Right forelimb (tissue), 1 donor: ENCODE data around the gene HELZ.
"Not testable (repeated sequence)": the region's sequence is repeated elsewhere in the genome, so short reads cannot be mapped to it uniquely, and the experiment has no call there.

Experiments used
- DNase-seq: peaks from one replicate; pipeline ENCODE4 v3.0.0-alpha.2; 2018

HELZ gene

DNA sequence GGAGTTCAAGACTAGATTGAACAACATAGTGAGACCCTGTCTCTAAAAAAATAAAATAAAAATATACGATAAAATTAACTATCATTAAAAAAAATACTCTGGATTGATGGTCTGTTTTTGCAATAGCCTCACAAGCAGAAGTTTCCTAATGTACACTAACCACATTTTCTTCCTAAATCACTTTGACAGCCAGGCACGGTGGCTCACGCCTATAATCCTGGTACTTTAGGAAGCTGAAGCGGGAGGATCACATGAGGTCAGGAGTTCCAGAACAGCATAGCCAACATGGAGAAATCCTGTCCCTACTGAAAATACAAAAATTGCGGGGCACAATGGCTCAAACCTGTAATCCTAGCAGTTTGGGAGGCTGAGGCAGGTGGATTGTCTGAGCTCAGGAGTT is 64.7 kb downstream of the HELZ start:
- no peak for DNase-seq

- no peak for DNase-seq
Observed at GRCh38 chr17:67178555-67178954, 66.4 kb downstream of the HELZ start.

DNA sequence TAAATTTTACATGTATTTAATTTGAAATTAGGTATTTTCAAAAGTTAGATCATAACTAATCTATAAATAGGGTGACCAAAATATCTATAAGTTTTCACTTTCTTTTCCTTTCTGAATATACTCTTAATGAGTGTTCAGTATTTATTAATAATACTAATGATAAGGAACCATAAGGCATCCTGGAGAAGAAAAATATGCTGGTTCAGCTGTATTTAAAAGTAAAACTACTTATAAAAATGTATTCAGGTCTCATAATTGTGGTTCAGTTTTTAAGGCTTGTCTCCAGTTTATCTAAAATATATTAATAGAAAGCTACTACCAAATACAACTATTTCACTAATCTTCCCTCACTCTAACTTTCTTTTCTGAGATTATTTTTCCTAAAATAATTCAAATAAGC is 67.3 kb downstream of the HELZ start:
- DNase-seq, result no peak

DNA sequence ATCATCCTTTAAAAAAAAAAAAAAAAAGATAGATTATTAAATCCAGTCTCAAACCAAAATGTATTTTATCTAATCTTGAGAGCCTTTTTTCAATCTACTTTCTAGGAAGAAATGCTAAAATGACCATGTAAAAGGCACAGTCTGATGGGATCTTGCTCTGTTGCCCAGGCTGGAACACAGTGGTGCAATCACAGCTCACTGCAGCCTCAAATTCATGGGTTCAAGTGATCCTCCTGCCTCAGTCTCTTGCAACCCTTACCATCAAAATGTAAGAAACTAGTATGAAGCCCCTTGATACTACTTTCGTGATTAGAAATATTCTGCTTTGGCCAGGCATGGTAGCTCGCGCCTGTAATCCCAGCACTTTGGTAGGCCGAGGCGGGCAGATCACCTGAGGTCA is 70.8 kb downstream of the HELZ start:
- DNase-seq, result no peak

DNA sequence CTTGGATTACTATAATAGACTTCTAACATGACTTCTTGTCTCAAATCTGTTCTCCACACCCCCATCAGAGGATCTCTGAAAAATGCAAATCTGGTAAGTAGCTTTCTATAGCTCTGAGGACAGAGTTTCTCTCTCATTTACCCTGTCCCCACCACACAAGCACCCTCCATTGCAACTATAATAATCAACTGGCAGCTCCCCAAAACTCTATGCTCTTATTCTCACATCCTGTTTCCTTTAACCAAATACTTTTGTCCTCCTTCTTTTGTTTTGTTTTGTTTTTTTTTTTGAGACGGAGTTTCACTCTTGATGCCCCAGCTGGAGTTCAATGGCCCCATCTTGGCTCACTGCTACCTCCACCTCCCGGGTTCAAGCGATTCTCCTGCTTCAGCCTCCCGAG is 73.4 kb downstream of the HELZ start:
- no peak for DNase-seq

DNA sequence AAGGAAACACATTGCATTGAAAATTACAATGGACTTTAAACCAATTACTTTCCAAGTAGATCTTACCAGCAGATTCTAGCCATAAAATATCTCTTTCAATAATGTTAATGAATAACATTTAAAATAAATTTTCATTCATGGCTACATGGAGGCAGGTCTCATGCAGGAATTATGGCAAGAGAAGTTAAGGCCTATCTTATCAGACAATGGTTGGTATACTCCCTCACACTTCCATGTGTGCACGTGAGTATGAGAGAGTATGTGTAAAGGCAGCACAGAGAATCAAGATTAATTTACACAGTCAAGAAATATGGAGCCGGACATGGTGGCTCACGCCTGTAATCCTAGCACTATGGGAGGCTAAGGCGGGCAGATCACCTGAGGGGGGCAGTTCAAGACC is 76.5 kb downstream of the HELZ start:
- no peak for DNase-seq

- no peak for DNase-seq
Observed at GRCh38 chr17:67165201-67165600, 79.8 kb downstream of the HELZ start.

DNA sequence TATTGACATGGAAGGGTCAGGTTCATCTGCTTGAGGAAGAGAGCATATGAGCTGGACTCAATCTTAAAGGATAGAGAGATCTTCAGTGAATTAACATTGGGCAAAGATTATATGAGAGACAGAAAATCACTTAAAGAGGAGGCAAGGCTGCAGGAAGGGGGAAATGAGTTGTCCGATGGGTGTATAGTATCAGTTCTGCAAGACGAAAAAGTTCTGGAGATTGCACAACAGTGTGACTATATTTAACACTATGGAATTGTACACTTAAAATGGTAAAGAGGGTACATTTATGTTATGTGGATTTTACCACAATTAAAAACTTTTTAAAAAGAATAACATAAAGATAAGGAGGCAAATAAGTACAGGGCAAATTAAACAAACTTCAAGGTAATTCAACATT is 80.7 kb downstream of the HELZ start:
- DNase-seq, result no peak

GRCh38 chr17:67162771-67163170 is 82.2 kb downstream of the HELZ start:
- no peak for DNase-seq

DNA sequence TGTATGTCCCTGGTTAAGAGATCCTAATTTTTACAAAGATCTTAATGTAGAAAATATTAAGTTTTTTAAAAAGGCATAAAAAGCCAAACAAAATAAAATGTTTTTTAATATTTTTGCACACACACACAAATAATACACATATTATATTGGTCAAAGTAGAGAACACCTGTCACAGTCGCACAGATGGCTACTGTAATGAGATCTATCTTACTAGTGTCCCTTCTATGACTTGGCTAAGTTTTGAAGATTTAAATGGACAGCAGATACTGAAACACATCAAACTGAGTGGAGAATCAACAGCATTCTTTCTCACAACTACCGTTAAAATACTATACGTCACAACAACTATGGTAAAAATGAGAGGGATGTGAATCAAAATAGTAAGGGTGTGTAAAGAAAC is 83.4 kb downstream of the HELZ start:
- no peak for DNase-seq

DNA sequence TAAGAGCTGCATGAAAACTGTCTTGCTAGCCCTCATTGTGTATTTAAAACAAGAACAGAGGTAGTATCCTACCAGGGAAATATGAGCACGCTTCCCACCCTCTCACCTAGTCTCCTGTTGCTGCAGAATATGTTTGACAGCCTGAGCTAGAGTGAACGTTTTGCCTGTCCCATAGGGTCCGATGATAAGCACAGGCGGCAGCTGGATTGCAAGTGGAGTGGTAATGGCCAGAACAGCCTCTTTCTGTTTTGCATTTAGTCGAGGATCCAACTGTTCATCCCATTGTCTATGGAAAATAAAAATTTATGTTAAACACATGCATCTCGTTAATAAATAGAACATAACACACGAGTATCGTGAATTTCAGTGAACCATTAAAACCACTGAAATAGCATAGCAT is 84.2 kb downstream of the HELZ start:
- DNase-seq, result no peak

DNA sequence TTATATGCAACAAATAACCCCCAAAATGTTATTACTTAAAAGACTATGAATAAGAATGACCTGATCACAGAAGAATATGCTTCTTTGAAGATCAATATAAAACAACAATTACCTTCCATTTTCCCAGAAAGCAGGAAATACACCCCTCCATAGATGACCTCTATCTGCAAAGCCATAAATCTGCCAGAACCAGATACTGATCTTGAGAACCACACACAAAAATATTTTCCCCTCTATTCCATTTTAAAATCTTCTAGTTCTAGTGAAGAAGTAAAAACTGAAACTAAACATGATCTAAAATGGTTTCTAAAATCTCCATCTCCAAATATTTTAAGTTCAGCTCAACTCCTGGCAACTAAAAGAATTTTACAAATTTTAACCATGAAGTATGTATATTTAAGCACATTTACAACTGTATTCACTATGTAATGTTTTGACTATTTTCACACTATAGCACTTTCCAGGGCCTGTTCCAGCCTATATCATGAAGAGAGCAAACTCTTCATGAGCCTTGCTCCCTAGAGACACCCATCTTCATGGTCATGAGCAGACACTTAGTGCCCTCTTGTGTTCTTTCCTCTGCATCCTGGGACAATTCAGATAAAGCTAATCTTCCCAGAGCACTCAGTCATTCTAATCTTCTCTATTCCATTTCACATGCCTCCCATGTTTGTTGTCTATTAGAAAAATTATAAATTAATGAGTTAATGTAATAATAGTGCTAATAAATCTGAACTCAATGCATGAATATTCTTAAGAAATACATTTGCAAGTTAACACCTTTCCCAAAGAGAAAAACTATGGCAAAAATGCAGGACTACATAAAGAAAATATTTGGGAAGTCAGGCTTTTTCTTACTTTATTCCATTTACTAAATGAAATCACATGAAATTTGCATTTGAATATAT is 87.0 kb downstream of the HELZ start:
- no peak for DNase-seq

DNA sequence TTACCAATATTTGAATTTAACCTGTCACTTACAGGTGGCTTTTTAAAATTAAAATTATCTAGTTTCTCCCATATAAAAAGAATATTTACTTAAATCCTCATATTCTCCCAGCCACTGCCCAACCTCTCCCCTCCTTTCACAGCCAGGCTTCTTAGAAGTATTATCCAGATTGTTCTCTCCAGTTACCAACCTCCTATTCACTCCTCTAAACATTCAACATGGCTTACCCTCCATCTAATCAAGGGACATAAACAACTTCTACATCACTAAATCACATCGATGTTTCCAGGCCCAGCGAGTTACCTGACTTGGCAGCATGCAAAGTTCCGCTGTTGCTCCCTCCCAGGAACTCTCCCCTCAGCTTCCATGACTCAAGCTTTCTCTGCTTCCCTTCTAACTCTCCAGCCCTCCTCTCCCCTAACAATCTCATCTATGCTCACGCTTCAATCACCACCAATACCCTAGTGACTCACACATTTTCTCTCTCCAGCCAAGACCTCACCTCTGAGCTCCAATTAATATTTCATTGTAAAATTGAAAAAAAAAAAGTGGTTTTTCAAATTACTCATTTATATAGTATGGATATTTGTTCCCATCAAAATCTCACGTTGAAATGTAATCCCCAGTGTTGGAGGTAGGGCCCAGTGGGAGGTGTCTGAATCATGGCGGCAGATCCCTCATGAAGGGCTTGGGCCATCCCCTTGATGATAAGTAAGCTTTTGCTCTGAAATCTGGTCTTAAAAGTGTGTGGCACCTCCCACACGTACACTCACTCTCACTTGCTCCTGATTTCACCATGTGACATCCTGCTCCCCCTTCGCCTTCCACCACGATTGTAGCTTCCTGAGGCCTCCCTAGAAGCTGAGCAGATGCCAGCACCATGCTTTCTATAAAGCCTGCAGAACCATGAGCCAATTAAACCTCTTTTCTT is 88.5 kb downstream of the HELZ start:
- DNase-seq, result no peak

DNA sequence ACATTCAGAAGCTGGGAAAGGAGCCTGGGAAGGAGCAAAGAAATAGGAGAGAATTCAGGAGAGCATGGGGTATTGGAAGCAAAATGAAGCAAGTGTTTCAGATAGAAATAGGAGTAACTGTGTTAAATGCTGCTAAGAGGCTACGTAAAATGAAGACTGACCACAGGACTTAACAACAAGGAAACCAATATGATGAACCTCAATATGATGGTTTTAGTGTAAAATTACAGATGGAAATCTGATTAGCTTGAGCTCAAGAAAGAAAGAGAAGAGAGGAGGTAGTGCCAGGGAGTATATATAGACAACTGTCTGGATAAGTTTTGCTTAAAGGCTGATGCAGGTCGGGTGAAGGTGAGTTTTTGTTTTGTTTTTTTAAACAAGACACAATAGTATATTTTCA is 92.2 kb downstream of the HELZ start:
- no peak for DNase-seq

DNA sequence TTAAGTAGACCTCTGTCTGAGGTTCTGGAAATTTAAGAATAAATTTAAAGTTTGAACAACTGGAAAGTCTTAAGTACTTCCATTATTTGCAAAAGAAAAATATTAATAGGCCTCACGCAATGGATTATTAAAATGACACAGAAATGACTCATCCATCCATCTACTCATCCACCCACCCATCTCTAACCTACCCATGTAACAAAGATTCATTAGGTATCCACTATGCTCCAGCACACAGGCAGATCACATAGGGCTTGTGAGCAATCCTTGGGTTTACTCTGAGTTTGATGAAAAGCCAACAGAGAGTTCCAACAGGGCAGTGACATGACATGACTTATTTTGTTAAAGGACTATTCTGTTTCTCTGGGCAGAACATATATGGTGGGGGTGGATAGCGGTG is 93.3 kb downstream of the HELZ start:
- DNase-seq, result no peak

DNA sequence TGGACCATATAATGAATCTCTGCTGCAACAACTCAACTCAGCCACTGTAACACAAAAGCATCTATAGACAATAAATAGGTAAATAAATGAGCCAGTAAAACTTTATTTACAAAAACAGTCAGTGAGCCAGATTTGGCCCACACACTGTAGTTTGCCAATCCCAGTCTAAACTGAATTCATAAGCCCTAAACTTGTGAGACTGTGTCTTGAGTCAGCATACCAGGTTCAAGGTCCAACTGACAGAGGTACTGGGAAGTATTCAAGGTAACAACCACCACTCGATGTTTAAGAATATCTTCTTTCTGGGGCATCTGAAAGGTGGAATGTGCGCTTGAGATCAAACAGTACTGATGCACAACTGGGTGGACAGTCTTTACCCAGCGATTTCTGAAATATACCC is 94.2 kb downstream of the HELZ start:
- no peak for DNase-seq

DNA sequence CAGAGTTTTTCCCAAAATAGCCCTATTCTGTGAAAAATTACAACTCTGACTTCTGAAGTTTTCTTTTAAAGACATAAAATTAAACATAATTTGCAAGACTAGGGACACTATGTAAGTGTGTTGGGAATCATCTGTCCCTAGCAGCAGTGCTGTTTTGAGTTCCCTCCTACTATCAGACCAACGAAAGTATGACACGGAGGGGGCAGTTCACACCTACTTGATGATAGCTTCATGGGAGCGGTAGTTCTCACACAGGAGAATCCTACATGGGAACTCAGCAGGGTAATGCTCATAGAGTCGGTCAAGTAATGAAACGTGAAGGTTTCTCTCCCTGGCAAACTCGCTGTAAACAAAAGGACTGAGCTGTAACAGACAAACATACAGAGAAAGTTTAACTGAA is 96.6 kb downstream of the HELZ start:
- DNase-seq, result no peak

GRCh38 chr17:67145183-67145805 is 99.7 kb downstream of the HELZ start:
- no peak for DNase-seq

DNA sequence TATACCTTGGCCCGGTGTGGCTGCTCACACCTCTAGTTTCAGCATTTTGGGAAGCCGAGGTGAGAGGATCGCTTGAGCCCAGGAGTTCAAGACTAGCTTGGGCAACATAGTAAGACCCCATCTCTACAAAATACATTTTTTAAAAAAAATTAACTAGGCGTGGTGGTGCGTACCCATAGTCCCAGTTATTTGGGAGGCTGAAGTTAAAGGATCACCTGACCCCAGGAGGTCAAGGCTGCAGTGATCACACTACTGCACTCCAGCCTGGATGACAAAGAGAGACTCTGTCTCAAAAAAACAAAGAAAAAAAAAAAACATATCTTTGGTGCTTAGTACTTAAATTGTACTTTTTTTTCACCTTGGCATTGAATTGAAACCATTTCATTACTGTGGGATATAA is 101.7 kb downstream of the HELZ start:
- DNase-seq, result no peak

- not testable (repeated sequence) for DNase-seq
Observed at GRCh38 chr17:67142030-67142429, 103.0 kb downstream of the HELZ start.

DNA sequence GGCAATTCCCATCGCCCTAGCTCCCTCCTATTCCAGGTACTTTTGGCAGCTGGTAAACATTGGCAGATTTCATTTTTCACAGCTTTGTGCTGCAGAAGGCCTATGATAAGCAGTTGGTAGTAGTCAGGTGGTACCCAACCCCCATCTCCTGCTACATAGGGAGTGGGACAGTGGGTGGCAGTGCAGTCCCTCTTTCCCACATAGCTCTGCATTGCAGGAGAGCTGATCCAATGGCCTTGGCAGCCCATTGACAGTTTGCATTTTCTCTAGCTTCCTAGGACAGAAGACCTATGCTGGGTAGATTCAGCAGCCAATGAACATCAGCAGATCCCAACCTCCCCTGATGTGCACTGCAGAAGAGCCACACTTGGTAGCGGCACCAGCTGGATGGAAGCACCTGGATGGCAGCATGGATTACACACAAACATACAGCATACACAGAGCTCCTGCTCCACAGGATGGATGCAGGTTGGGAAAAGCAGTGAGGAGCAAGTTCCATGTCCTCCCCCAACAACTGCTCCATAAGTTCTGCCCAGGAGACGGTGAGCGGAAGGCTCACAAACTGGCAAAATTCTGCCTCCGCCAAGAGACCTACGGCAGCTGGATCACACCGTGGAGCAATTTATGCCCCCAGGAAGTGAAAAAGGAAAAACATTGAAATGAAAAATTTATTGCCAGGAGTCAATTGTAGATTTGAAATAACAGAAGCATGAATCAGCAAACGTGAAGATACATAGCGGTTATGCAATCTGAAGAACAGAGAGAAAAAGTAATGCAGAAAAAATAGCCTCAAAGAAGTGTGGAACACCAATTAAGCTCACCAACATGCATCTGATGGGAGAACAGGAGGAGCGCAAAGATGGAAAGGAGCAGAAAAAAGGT is 105.0 kb downstream of the HELZ start:
- no peak for DNase-seq

GRCh38 chr17:67139289-67139688 is 105.7 kb downstream of the HELZ start:
- DNase-seq, result no peak
